Lung microvascular endothelial cell (primary cell): Measurements from ENCODE around the gene CD79B. TPM values are rescaled to one million over a fixed set of nuclear protein-coding genes. Genes with fewer than 3 reads are reported as not detected.

Source experiments
- DNase-seq, 2 donors: peaks; one replicate each; pipeline versions ENCODE4 v3.0.0 to v3.0.0-alpha.2; 2010; ENCODE audit warnings: low read depth in 2 of 2
- total RNA-seq: library from RNA; depleted of rRNA; stranded (reverse); fragments of >200 nt; gene quantifications from 2 replicates; pipeline ENCODE4 v1.2.1, GENCODE V29; 2014

Gene CD79B
- 1.5 TPM in 1 of 2 replicates, not detected in the other for total RNA-seq

- DNase-seq: no peak
Observed at GRCh38 chr17:63931981-63932561, at the start of gene CD79B. Gene CD79B, minus strand, starts transcription at chr17:63932331. Its CDS starts 70 bp downstream, at chr17:63932261.

GRCh38 chr17:63978272-63979200, 46.4 kb upstream of the CD79B start:
- no peak for DNase-seq

GRCh38 chr17:63976702-63977101, 44.6 kb upstream of the CD79B start:
- no peak for DNase-seq

GRCh38 chr17:63975541-63976092, 43.5 kb upstream of the CD79B start:
- DNase-seq: no peak

GRCh38 chr17:63974594-63975192, 42.6 kb upstream of the CD79B start:
- peak; percentile 35 to 61 for DNase-seq

GRCh38 chr17:63973930-63974593, 41.9 kb upstream of the CD79B start:
- no peak for DNase-seq

- no peak for DNase-seq
Observed at GRCh38 chr17:63973247-63973646, 41.1 kb upstream of the CD79B start.

- DNase-seq: no peak
Observed at GRCh38 chr17:63972796-63973195, 40.7 kb upstream of the CD79B start, which contains the start of gene SCN4A. Gene SCN4A, minus strand, starts transcription at chr17:63972918. Its CDS starts 77 bp downstream, at chr17:63972841.

- peak in 1 of 2 donors; percentile 23 for DNase-seq
Observed at GRCh38 chr17:63969278-63969677, 37.1 kb upstream of the CD79B start.

- DNase-seq: no peak
Observed at GRCh38 chr17:63967953-63968352, 35.8 kb upstream of the CD79B start.

GRCh38 chr17:63966646-63967264, 34.6 kb upstream of the CD79B start:
- no peak for DNase-seq

GRCh38 chr17:63963123-63963522, 31.0 kb upstream of the CD79B start:
- DNase-seq: peak in 1 of 2 donors; percentile 21

- DNase-seq: no peak
Observed at GRCh38 chr17:63962298-63962744, 30.2 kb upstream of the CD79B start.

GRCh38 chr17:63961355-63962212, 29.5 kb upstream of the CD79B start:
- peak; percentile 69 to 76 for DNase-seq

- DNase-seq: no peak
Observed at GRCh38 chr17:63960430-63960829, 28.3 kb upstream of the CD79B start.

GRCh38 chr17:63960006-63960405, 27.9 kb upstream of the CD79B start:
- no peak for DNase-seq

GRCh38 chr17:63956296-63956920, 24.3 kb upstream of the CD79B start:
- DNase-seq: no peak

GRCh38 chr17:63955791-63956190, 23.7 kb upstream of the CD79B start:
- DNase-seq: no peak

- no peak for DNase-seq
Observed at GRCh38 chr17:63955232-63955631, 23.1 kb upstream of the CD79B start.
